ENCODE measurements around the gene GAB2. TPM values are rescaled to one million over a fixed set of nuclear protein-coding genes. Genes with fewer than 3 reads are reported as not detected.
"Not testable (repeated sequence)": the region's sequence is repeated elsewhere in the genome, so short reads cannot be mapped to it uniquely, and the experiment has no call there.

Gene GAB2
- total RNA-seq, 1 experiment from 2014 or later, result 38.9 TPM

DNA sequence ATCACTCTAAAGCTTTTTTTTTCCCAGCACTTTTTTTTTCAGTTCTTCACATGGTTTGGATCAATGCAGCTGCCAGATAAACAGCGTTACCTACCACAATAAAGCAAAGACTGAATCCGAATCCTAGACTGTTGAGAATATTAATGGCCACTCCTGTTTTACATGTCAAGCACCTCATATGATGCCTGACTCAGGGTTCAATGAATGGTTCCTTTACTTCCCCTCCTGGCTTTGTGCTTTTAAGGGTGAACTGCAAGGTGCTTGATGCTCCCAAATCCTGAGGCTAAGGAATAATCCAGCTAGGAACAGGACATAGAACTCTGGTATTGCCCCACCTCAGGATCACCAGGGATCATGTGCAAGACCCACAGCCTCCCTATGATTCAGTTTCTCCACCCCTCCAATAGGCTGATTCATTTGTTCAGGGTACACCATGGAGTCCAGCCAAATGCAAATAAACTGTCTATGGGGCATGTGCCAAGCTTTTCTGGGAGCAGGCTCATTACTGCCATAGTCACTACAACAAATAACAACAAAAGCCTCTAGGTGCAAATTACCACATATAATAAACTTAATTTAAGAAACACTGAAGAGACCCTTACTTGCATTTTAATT lies 104.3 kb downstream of the GAB2 start:
- peak; percentile 97 for DNase-seq (ENCODE audit: low read depth, low spot score)
- in situ Hi-C loops (cut with HindIII; ENCODE audit: low pct_unique_long_range_greater_than_20kb, low sequenced_read_pairs), result no loop called here

DNA sequence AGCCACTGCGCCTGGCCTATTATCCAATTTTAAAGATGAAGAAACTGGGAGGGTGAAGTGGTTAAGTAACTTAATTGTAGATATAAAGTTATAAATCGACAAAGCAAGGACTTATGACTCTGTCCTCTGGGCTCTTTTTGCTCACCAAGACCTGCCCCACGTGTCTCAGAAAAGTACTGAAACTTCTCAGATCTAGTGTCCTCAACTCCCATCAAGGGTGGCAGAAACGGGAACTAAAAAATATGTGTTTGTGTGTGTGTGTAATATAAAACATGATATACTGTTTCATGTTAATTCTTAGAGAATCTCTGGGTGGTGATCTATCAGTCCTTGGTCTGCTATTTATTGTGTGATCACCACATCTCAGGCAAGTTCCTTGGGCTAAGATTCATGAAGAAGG lies 104.9 kb downstream of the GAB2 start:
- in situ Hi-C loops (cut with HindIII; ENCODE audit: low pct_unique_long_range_greater_than_20kb, low sequenced_read_pairs), result no loop called here
- no peak for DNase-seq (ENCODE audit: low read depth, low spot score)

DNA sequence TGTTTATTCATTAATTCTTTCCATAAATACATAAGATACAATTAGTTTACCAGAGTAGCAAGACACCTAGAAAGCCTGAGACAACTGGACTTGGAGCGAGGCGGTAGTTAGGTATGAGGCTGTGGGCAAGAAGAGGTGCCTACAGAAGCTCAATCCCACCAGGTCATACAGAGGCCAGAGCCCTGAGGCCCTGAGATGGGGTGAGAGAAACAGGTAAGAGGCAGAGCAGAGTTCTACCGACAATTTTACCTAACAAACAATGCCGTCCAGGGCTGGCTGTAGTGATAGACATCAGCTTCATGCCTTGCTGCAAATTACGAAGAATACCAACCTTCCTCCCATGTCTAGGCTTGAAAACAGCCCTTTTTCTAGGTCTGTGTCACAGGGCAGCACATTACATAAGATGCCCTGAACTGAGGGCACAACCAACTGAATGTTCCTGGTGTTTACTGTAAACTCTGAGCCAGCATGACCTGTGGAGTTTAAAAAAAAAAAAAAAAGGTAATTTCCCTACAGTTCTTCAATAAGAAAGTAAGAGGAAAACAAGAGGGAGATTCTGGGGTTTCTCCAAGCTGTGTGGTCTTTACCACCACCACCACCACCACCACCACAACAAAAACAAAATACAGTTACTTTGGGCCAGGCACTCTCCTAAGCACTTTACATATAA lies 105.8 kb downstream of the GAB2 start:
- in situ Hi-C loops (cut with HindIII; ENCODE audit: low pct_unique_long_range_greater_than_20kb, low sequenced_read_pairs), result no loop called here
- no peak for DNase-seq (ENCODE audit: low read depth, low spot score)

DNA sequence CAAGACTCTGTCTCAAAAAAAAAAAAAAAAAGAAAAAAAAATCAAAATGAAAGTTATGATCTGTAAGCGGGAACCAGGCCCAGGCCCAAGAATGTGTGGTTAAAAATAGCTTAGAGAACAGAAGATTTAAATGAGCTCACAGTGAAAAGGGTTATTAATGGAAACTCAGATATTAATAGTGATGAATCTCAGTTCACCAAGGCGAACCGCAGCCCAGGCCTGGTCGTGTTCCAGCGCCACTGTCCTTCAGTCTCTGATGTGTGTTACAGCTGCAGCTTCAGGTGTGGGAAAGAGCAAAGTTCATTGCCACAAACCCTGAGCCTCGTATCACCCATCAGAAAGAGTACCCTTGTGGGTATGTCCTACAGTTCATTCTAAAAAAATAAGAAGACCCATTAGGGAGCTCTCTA lies 107.1 kb downstream of the GAB2 start:
- DNase-seq (ENCODE audit: low read depth, low spot score), result no peak
- in situ Hi-C loops (cut with HindIII; ENCODE audit: low pct_unique_long_range_greater_than_20kb, low sequenced_read_pairs), result no loop called here

DNA sequence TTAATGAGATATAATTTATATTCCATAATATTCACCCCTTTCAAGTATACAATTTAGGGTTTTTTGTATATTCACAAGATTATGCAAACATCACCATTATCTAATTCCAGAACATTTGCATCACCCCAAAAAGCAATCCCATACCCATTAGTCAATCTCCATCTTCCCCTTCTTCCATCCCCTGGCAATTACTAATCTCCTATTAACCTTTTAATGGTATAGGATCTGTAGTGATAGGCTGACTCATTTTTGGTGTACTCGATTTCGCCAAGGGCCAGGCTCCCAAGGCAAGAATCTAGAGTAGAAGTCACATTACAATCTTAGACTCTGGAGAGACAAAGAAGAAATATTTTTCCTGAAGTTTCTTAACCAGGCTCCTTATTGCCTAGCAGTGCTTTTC lies 113.4 kb downstream of the GAB2 start:
- in situ Hi-C loops (cut with HindIII; ENCODE audit: low pct_unique_long_range_greater_than_20kb, low sequenced_read_pairs), result no loop called here
- no peak for DNase-seq (ENCODE audit: low read depth, low spot score)

DNA sequence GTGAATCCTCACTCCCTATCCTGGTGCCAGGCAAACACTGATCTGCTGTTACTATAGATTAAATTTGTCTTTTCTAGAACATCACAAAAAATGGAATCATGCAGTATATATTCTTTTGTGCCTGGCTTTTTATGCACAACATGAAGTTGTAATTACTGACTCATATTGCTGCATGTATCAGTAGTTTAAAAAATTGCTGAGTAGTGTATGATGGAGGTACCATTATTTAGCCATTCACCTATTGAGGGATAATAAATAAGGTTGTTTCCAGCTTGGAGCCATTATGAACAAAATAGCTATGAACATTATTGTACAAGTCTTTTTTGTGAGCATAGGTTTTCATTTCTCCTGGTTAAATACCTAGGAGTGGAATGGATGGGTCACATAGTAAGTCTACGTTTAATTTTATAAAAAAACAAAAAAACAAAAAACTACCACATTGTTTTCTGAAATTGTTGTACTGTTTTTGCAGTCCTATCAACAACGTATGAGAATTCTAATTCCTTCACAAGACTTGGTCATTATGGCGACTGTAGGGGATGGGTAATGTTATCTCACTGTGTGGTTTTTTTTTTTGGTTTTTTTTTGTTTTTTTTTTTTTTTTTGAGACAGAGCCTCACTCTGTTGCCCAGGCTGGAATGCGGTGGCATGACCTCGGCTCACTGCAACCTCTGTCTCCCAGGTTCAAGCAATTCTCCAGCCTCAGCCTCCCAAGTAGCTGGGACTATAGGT lies 117.3 kb downstream of the GAB2 start:
- in situ Hi-C loops (cut with HindIII; ENCODE audit: low pct_unique_long_range_greater_than_20kb, low sequenced_read_pairs), result no loop called here
- no peak for DNase-seq (ENCODE audit: low read depth, low spot score)

DNA sequence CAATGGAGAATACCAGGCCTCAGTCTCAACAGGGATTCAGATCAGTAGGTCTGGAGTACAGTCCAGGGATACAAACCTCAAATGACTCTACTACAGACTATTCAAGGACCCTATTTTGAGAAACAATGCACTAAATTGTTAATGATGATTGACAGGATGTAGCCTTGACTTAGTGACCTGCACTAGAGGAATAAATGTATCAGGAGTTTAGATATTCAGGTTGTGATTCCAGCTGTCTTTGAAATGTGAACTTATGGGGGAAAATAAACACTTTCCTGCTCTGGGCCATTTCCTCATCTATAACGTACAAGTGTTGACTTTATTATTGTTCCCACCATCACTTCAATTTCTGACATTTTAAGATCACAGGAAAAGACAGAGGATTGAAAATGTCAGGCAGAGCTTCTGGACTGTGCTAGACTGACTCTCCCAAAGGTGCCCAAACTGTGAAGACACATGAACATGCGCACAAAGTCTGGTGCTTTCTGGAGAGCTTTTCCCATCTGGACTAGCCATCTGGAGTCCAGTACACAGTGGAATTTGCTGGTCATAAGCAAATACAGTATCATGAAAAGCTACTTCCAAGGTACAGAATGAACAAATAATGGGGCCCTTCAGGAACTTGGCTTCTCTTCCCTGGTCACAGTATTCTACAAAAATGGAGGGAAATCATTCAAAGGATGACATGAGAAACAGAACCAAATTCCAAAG lies 118.5 kb downstream of the GAB2 start:
- in situ Hi-C loops (cut with HindIII; ENCODE audit: low pct_unique_long_range_greater_than_20kb, low sequenced_read_pairs), result no loop called here
- DNase-seq (ENCODE audit: low read depth, low spot score), result no peak

DNA sequence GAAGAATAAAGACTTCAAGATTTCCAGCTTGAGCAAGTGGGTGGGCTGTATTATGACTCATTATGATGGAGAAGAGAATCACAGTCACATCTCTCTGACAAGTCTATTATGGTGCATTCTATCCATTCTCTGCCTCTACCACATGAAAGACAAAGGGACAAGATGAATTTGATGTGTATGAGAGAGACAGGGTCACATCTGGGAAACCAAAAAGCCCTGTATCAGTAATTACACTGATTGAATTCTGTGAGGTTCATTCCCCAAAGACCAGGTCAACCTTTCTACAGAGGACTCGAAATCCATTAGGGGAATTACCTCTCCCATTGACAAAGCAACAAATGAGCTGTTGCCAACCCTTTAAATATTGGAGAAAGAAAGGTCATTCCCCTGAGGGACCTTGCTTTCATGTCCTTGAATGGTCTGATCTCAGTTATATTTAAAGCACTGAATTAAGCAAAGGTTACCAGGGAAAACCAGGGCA lies 119.3 kb downstream of the GAB2 start:
- DNase-seq (ENCODE audit: low read depth, low spot score), result no peak
- in situ Hi-C loops (cut with HindIII; ENCODE audit: low pct_unique_long_range_greater_than_20kb, low sequenced_read_pairs), result no loop called here

DNA sequence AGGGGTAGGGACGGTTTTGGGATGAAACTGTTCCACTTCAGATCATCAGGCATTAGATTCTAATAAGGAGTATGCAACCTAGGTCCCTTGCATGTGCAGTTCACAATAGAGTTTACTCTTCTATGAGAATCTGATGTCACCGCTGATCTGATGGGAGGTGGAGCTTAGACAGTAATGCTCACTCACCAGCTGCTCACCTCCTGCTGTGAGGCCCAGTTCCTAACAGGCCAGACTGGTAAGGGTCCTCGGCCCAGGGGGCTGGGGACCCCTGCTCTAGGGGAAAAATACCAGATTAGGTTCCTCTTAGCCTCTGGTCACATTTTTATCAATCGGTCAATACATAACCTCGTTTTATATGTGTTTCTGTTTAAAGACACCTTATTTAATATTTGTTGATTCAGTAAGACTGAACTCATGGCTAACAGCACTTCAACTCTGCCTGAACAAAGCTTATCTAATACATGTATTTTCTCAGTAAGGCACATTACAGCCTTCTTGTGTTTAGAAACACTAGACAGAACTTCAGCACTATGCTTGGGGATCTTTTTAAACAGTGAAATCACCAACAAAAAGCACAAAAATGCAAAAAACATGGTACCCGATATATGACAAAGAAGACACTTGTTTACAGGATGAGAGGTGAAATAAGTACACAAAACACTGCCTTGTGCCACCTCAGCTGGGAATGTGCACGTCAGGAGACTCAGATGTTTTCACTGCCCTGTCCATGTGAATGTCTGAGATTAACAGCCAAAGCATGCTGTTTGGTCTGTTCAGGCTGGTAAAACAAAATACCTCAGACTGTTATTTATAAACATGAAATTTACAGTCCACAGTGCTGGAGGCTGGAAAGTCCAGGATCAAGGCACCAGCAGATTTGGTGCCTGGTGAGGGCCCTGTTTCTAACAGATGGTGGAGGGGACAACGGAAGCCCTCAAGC lies 121.4 kb downstream of the GAB2 start:
- peak; percentile 60 for DNase-seq (ENCODE audit: low read depth, low spot score)
- in situ Hi-C loops (cut with HindIII; ENCODE audit: low pct_unique_long_range_greater_than_20kb, low sequenced_read_pairs), result no loop called here

DNA sequence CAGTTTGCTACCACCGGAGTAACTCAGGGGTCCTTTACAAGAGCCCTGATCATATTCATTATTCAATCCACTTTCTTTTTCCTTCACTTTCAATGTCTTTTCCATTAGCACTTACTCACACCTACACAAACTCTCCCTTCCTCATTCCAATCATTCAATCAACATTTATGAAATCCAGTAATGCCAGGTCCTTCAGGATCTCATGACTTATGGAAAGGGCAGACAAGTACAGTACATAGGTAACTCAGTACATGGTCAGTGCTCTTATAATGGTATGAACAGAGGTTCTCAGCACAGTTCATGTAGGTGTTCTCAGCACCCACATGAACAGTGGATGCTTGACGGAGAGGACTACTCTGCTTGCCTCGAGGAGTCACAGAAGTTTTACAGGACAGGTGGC lies 122.3 kb downstream of the GAB2 start:
- in situ Hi-C loops (cut with HindIII; ENCODE audit: low pct_unique_long_range_greater_than_20kb, low sequenced_read_pairs), result no loop called here
- DNase-seq (ENCODE audit: low read depth, low spot score), result no peak

DNA sequence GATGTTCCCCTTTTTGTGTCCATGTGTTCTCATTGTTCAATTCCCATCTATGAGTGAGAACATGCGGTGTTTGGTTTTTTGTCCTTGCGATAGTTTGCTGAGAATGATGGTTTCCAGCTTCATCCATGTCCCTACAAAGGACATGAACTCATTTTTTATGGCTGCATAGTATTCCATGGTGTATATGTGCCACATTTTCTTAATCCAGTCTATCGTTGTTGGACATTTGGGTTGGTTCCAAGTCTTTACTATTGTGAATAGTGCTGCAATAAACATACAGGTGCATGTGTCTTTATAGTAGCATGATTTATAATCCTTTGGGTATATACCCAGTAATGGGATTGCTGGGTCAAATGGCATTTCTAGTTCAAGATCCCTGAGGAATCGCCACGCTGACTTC lies 123.5 kb downstream of the GAB2 start:
- DNase-seq (ENCODE audit: low read depth, low spot score); in situ Hi-C loops (cut with HindIII; ENCODE audit: low pct_unique_long_range_greater_than_20kb, low sequenced_read_pairs): not testable (repeated sequence)

DNA sequence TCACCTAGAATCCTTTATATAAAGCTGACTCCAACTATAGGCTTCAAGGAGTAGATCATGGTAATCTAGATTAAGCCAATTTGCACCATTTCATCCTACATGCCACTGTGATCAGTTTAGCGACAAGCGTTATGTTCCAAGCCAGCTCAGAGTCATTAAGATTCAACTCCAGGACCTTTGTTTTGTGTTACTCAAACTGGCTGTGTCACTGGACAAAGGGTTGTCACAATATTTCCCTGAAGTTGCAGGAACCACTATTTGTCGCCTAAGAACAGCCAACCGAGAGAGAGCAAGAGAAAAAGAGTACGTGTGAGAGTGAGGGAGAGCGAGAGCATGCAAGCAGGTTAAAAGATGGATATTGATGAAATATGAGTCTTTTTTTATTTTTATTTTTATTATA lies 124.1 kb downstream of the GAB2 start:
- DNase-seq (ENCODE audit: low read depth, low spot score), result no peak
- in situ Hi-C loops (cut with HindIII; ENCODE audit: low pct_unique_long_range_greater_than_20kb, low sequenced_read_pairs), result no loop called here

DNA sequence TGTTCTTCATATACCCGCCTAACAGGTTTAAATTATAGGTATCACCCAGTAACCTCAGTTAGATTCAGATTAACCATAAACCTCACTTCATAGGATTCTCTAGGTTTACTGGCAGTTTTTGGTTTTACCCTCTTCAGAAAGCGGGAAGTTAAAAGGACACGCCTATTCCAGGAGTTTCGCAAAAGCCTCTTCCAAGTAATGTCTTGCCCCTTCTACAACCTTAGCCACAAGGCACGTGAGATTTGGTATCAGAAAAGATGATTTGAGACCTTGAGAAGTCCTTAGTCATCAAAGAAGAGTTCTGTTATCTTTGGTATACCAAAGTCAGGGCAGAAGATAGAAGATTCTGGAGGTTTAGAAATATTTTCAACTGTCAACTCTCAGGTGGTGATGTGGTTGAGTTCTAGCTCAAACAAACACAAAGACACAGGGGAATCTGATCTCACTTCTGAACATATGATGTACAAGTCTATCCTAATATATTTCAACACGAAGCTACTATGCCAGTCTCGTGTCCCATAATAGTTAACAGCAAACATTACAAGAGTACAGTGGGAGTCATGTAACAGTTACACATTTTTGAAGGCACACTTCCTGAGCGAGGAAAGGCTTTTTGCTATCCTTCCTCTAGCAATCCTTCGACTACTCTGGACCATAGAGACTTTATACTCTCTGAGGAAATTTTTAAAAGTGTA lies 125.4 kb downstream of the GAB2 start:
- in situ Hi-C loops (cut with HindIII; ENCODE audit: low pct_unique_long_range_greater_than_20kb, low sequenced_read_pairs), result no loop called here
- no peak for DNase-seq (ENCODE audit: low read depth, low spot score)

DNA sequence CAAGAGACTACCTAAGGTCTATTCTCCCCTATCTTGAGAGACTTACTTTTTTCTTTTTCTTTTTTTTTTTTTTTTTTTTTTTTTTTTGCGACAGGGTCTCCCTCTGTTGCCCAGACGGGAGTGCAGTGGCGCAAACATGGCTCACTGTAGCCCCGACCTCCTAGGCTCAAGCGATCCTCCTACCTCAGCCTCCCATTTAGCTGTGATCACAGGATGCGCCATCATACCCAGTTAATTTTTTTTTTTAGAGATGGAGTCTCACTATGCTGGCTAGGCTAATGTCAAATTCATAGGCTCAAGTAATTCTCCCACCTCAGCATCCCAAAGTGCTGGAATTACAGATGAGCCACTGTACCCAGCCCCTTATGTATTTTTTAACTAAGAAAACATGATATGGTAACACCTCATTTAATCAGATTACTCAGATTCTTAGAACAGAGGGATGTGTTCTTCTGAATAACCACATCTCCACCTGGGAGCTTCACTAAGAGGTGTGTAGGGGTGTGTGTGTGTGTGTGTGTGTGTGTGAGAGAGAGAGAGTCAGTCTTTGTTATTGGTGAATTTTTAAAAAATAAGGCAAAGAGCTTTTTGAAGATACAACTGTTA lies 126.0 kb downstream of the GAB2 start:
- in situ Hi-C loops (cut with HindIII; ENCODE audit: low pct_unique_long_range_greater_than_20kb, low sequenced_read_pairs), result no loop called here
- DNase-seq (ENCODE audit: low read depth, low spot score), result no peak

DNA sequence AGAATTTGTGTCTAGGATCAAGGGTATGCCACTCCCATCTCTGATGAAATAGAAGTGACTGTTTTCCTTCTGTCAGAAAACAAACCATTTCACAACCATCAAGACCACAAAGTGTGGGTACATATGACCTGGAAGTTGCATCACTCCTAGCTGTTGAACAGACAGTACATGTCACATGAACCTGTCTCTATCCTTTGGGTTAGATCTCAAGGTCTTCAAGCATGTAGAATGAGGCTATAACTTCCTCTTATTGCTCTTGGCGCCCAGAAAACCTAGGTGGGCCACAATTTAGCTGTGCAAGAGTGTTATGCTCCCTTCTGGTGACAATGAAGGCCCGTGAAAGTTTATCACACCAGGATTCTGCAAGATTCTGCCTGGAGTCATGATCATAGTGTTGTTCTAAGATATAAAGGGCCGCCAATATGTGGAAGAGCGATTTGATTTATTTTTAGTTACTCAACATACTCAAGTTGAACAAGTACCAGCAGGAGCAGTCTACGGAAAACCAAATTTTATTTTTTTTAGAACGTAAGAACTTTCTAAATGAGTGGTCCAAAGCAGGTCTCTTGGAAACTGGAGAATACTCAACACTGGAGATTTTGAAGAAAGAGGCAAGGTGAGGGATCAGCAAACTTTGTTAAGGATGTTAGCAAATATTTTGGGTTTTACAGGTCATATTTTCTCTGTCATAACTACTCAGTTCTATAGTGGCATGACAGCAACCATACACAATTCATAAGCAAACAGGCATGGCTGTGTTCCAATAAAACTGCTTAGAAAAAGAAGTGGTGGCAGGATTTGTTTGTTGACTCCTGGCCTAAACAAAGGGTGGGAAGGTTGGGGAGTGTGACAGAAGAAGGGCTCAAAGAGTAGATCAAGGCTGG lies 127.1 kb downstream of the GAB2 start:
- peak; percentile 63 for DNase-seq (ENCODE audit: low read depth, low spot score)
- in situ Hi-C loops (cut with HindIII; ENCODE audit: low pct_unique_long_range_greater_than_20kb, low sequenced_read_pairs), result no loop called here

Data from SK-MEL-5 (cell line).